Measurements from ENCODE around the gene ST8SIA2.

ST8SIA2 gene

GRCh38 chr15:92453607-92454006 lies 59.9 kb downstream of the ST8SIA2 start:
- Histone ChIP-seq H2AFZ (ENCODE audit: low read length) (no peak overlapping the region), H3F3A (ENCODE audit: low read depth) (no peaks in the 10 kb centered on the region), H3K9me3 (ENCODE audit: insufficient read depth, low read depth, low read length) (no peaks in the 10 kb centered on the region), H3K79me2 (ENCODE audit: insufficient read depth, low read length) (no peaks in the 10 kb centered on the region), H3K9ac (ENCODE audit: low read depth, low read length, poor library complexity, severe bottlenecking) (no peak overlapping the region), H3K27me3 (ENCODE audit: insufficient read depth, low read length, poor library complexity, severe bottlenecking) (no peaks in the 10 kb centered on the region), H3K9me2 (replicated peaks; ENCODE audit: low read depth, low read length) (no peaks in the 10 kb centered on the region), H3K36me3 (ENCODE audit: insufficient read depth, low read length) (no peaks in the 10 kb centered on the region), H3K4me1 (ENCODE audit: insufficient read depth, low read length, poor library complexity, severe bottlenecking) (no peaks in the 10 kb centered on the region), H3K4me3 (ENCODE audit: low read length, poor library complexity, severe bottlenecking) (no peak overlapping the region), H4K20me1 (ENCODE audit: insufficient read depth, low read length, poor library complexity, severe bottlenecking) (no peaks in the 10 kb centered on the region), H3K4me2 (ENCODE audit: low read depth, low read length, poor library complexity, severe bottlenecking) (no peak overlapping the region)
- TF ChIP-seq EZH2phosphoT487 (IDR thresholded peaks at IDR 0.05; ENCODE audit: borderline replicate concordance), result no peak
- TF ChIP-seq CTCF (conservative IDR thresholded peaks at IDR 0.05; ENCODE audit: low read length), result no peak

- TF ChIP-seq CTCF (conservative IDR thresholded peaks at IDR 0.05; ENCODE audit: low read length), result no peak
- TF ChIP-seq EZH2phosphoT487 (IDR thresholded peaks at IDR 0.05; ENCODE audit: borderline replicate concordance), result no peak
- Histone ChIP-seq H3K9me3 (ENCODE audit: insufficient read depth, low read depth, low read length) (no peaks in the 10 kb centered on the region), H3K4me3 (ENCODE audit: low read length, poor library complexity, severe bottlenecking) (no peak overlapping the region), H3K27me3 (ENCODE audit: insufficient read depth, low read length, poor library complexity, severe bottlenecking) (no peaks in the 10 kb centered on the region), H3F3A (ENCODE audit: low read depth) (no peaks in the 10 kb centered on the region), H3K4me2 (ENCODE audit: low read depth, low read length, poor library complexity, severe bottlenecking) (no peak overlapping the region), H4K20me1 (ENCODE audit: insufficient read depth, low read length, poor library complexity, severe bottlenecking) (no peaks in the 10 kb centered on the region), H3K36me3 (ENCODE audit: insufficient read depth, low read length) (no peaks in the 10 kb centered on the region), H2AFZ (ENCODE audit: low read length) (no peak overlapping the region), H3K9me2 (replicated peaks; ENCODE audit: low read depth, low read length) (no peaks in the 10 kb centered on the region), H3K4me1 (ENCODE audit: insufficient read depth, low read length, poor library complexity, severe bottlenecking) (no peaks in the 10 kb centered on the region), H3K79me2 (ENCODE audit: insufficient read depth, low read length) (no peaks in the 10 kb centered on the region), H3K9ac (ENCODE audit: low read depth, low read length, poor library complexity, severe bottlenecking) (no peak overlapping the region)
Measured at GRCh38 chr15:92454555-92455105, 60.9 kb downstream of the ST8SIA2 start.

GRCh38 chr15:92455271-92455670 lies 61.6 kb downstream of the ST8SIA2 start:
- Histone ChIP-seq H3K9me2 (replicated peaks; ENCODE audit: low read depth, low read length) (no peaks in the 10 kb centered on the region), H3K9me3 (ENCODE audit: insufficient read depth, low read depth, low read length) (no peaks in the 10 kb centered on the region), H3K36me3 (ENCODE audit: insufficient read depth, low read length) (no peaks in the 10 kb centered on the region), H4K20me1 (ENCODE audit: insufficient read depth, low read length, poor library complexity, severe bottlenecking) (no peaks in the 10 kb centered on the region), H2AFZ (ENCODE audit: low read length) (no peak overlapping the region), H3K4me3 (ENCODE audit: low read length, poor library complexity, severe bottlenecking) (no peak overlapping the region), H3K4me2 (ENCODE audit: low read depth, low read length, poor library complexity, severe bottlenecking) (no peak overlapping the region), H3K4me1 (ENCODE audit: insufficient read depth, low read length, poor library complexity, severe bottlenecking) (no peaks in the 10 kb centered on the region), H3K27me3 (ENCODE audit: insufficient read depth, low read length, poor library complexity, severe bottlenecking) (no peaks in the 10 kb centered on the region), H3K79me2 (ENCODE audit: insufficient read depth, low read length) (no peaks in the 10 kb centered on the region), H3F3A (ENCODE audit: low read depth) (no peaks in the 10 kb centered on the region), H3K9ac (ENCODE audit: low read depth, low read length, poor library complexity, severe bottlenecking) (no peak overlapping the region)
- TF ChIP-seq CTCF (conservative IDR thresholded peaks at IDR 0.05; ENCODE audit: low read length) (no peak), EZH2phosphoT487 (IDR thresholded peaks at IDR 0.05; ENCODE audit: borderline replicate concordance) (no peak)

All from Loucy (cell line).